Right atrium auricular region (tissue), 2 donors: ENCODE results near the gene SIRPG. TPM values are rescaled to one million over a fixed set of nuclear protein-coding genes. Genes with fewer than 3 reads are reported as not detected.
"Not testable (repeated sequence)": the region's sequence is repeated elsewhere in the genome, so short reads cannot be mapped to it uniquely, and the experiment has no call there.

Experiments
- DNase-seq: peaks from one replicate; pipeline ENCODE4 v3.0.0-alpha.2; 2019; ENCODE audit warnings: low spot score
- H3K27ac ChIP-seq, 2 donors: fragments of 200-600 bp; sonication (generic); 1 replicate in 1 of 2; 2 replicates in 1 of 2; pipeline ENCODE4 v1.5.1; 2016 to 2019
- H3K27me3 ChIP-seq, 2 donors: fragments of 200-600 bp; sonication (generic); one replicate each; pipeline versions ENCODE4 v1.5.1 to v1.6.0; 2017 to 2019
- H3K36me3 ChIP-seq: fragments of 200-600 bp; sonication (generic); one replicate; pipeline ENCODE4 v1.5.1; 2016
- H3K4me1 ChIP-seq, 2 donors: fragments of 200-600 bp; sonication (generic); one replicate each; pipeline versions ENCODE4 v1.5.1 to v1.6.0; 2017 to 2019
- H3K4me3 ChIP-seq, 2 donors: fragments of 200-600 bp; sonication (generic); 1 replicate in 1 of 2; 2 replicates in 1 of 2; pipeline ENCODE4 v1.5.1; 2017 to 2019; ENCODE audit warnings: mild to moderate bottlenecking in 1 of 2, moderate library complexity in 1 of 2
- H3K9me3 ChIP-seq, 2 donors: fragments of 200-600 bp; sonication (generic); one replicate each; pipeline ENCODE4 v1.5.1; 2019
- CTCF ChIP-seq, 2 donors: fragments of 200-600 bp; sonication (generic); IDR thresholded peaks; one replicate each; pipeline ENCODE4 v1.5.1; 2019; ENCODE audit warnings: antibody characterized with exemption in 2 of 2
- total RNA-seq, 2 donors: library from RNA; depleted of rRNA; stranded (reverse); fragments of >200 nt; gene quantifications; one replicate each; pipeline ENCODE4 v1.1.0, GENCODE V29; 2016

Gene SIRPG
- total RNA-seq, 2 donors from 2014 or later, result not detected

- no peak for TF ChIP-seq CTCF (IDR thresholded peaks at IDR 0.05)
- no peak overlapping the region for H3K4me3 ChIP-seq
- H3K27me3 ChIP-seq, result no peaks in the 10 kb centered on the region
- no peaks in the 10 kb centered on the region for H3K36me3 ChIP-seq
- no peak overlapping the region for H3K27ac ChIP-seq
- no peaks in the 10 kb centered on the region for H3K9me3 ChIP-seq
- H3K4me1 ChIP-seq, result no peaks in the 10 kb centered on the region
- peak; percentile 32 for DNase-seq
Observed at GRCh38 chr20:1644101-1644962, 13.2 kb downstream of the SIRPG start.

- not testable (repeated sequence) for H3K4me1 ChIP-seq, H3K36me3 ChIP-seq, DNase-seq, H3K27ac ChIP-seq, H3K9me3 ChIP-seq, H3K4me3 ChIP-seq, H3K27me3 ChIP-seq
Observed at GRCh38 chr20:1638643-1639042, 18.9 kb downstream of the SIRPG start.

GRCh38 chr20:1637755-1638154, 19.8 kb downstream of the SIRPG start:
- Histone ChIP-seq H3K4me3 (no peak overlapping the region), H3K27me3 (no peaks in the 10 kb centered on the region), H3K9me3 (no peaks in the 10 kb centered on the region), H3K27ac (no peak overlapping the region), H3K4me1 (no peaks in the 10 kb centered on the region), H3K36me3 (no peaks in the 10 kb centered on the region)
- TF ChIP-seq CTCF (IDR thresholded peaks at IDR 0.05), result no peak
- no peak for DNase-seq

- DNase-seq, result no peak
- no peak overlapping the region for H3K27ac ChIP-seq
- H3K27me3 ChIP-seq, result no peaks in the 10 kb centered on the region
- TF ChIP-seq CTCF (IDR thresholded peaks at IDR 0.05), result no peak
- H3K36me3 ChIP-seq, result no peaks in the 10 kb centered on the region
- no peaks in the 10 kb centered on the region for H3K9me3 ChIP-seq
- H3K4me1 ChIP-seq, result no peaks in the 10 kb centered on the region
- no peak overlapping the region for H3K4me3 ChIP-seq
Observed at GRCh38 chr20:1637226-1637625, 20.4 kb downstream of the SIRPG start.

- Histone ChIP-seq H3K27me3 (no peaks in the 10 kb centered on the region), H3K36me3 (no peaks in the 10 kb centered on the region), H3K4me1 (no peaks in the 10 kb centered on the region), H3K4me3 (no peak overlapping the region), H3K27ac (no peak overlapping the region), H3K9me3 (no peaks in the 10 kb centered on the region)
- no peak for DNase-seq
- TF ChIP-seq CTCF (IDR thresholded peaks at IDR 0.05), result no peak
Observed at GRCh38 chr20:1636621-1637020, 21.0 kb downstream of the SIRPG start.

- TF ChIP-seq CTCF (IDR thresholded peaks at IDR 0.05), result no peak
- Histone ChIP-seq H3K4me3 (no peak overlapping the region), H3K4me1 (no peaks in the 10 kb centered on the region), H3K36me3 (no peaks in the 10 kb centered on the region), H3K27me3 (no peaks in the 10 kb centered on the region), H3K27ac (no peak overlapping the region), H3K9me3 (no peaks in the 10 kb centered on the region)
- no peak for DNase-seq
Observed at GRCh38 chr20:1635291-1635979, 22.1 kb downstream of the SIRPG start.
